CD4-positive, alpha-beta memory T cell (primary cell): ENCODE measurements around the gene ATP8B3. TPM values are rescaled to one million over a fixed set of nuclear protein-coding genes. Genes with fewer than 3 reads are reported as not detected.

Experiments
- CTCF ChIA-PET: fragments of 350-600 bp; sonication (Branson Sonifier 250); formaldehyde crosslinking; loops from one replicate; lab custom pipeline; 2021; ENCODE audit warnings: inconsistent platforms; ENCODE audit not compliant: partially characterized antibody; lab: Charles Lee
- POLR2A ChIA-PET: fragments of 350-600 bp; sonication (Branson Sonifier 250); formaldehyde crosslinking; loops from one replicate; lab custom pipeline; 2021; ENCODE audit not compliant: partially characterized antibody; lab: Charles Lee
- DNase-seq, 5 donors: peaks; one replicate each; pipeline versions ENCODE4 v3.0.0 to v3.0.0-alpha.2; 2020 to 2022; ENCODE audit warnings: mixed read lengths in 1 of 5
- H3K27ac ChIP-seq: one replicate; pipeline ENCODE4 v1.7.0; 2013; ENCODE audit warnings: low read depth, low read length
- H3K27me3 ChIP-seq: 2 replicates; pipeline ENCODE4 v1.7.0; 2013; ENCODE audit warnings: mild to moderate bottlenecking, low read length, moderate library complexity; ENCODE audit not compliant: insufficient read depth
- H3K36me3 ChIP-seq: 2 replicates; pipeline ENCODE4 v1.7.0; 2013; ENCODE audit warnings: mild to moderate bottlenecking, low read length, moderate library complexity; ENCODE audit not compliant: insufficient read depth
- H3K4me1 ChIP-seq: 2 replicates; pipeline ENCODE4 v1.7.0; 2013; ENCODE audit warnings: mild to moderate bottlenecking, low read length, moderate library complexity; ENCODE audit not compliant: insufficient read depth
- H3K4me3 ChIP-seq, 2 donors: one replicate each; pipeline ENCODE4 v1.7.0; 2013; ENCODE audit warnings: low read length in 2 of 2, mild to moderate bottlenecking in 1 of 2
- H3K9me3 ChIP-seq, 2 donors: one replicate each; pipeline ENCODE4 v1.7.0; 2013; ENCODE audit warnings: low read length in 2 of 2, control low read depth in 1 of 2; ENCODE audit not compliant: control insufficient read depth in 1 of 2
- H3K27ac Mint-ChIP-seq, 7 donors: one replicate each; pipeline ENCODE4 v1.8.0; 2020 to 2021; ENCODE audit warnings: mixed read lengths in 7 of 7, mild to moderate bottlenecking in 6 of 7, inconsistent platforms in 3 of 7, moderate library complexity in 3 of 7
- H3K27me3 Mint-ChIP-seq, 2 donors: one replicate each; pipeline ENCODE4 v1.8.0; 2020 to 2021; ENCODE audit warnings: mixed read lengths in 2 of 2
- H3K36me3 Mint-ChIP-seq, 2 donors: one replicate each; pipeline ENCODE4 v1.8.0; 2020 to 2021; ENCODE audit warnings: mixed read lengths in 2 of 2, inconsistent platforms in 1 of 2, mild to moderate bottlenecking in 1 of 2
- H3K4me1 Mint-ChIP-seq, 4 donors: one replicate each; pipeline ENCODE4 v1.8.0; 2020 to 2021; ENCODE audit warnings: mixed read lengths in 4 of 4, mild to moderate bottlenecking in 1 of 4
- H3K4me3 Mint-ChIP-seq, 8 donors: one replicate each; pipeline ENCODE4 v1.8.0; 2020 to 2021; ENCODE audit warnings: mixed read lengths in 8 of 8, mild to moderate bottlenecking in 7 of 8, moderate library complexity in 6 of 8, inconsistent platforms in 3 of 8
- H3K9me3 Mint-ChIP-seq, 8 donors: one replicate each; pipeline ENCODE4 v1.8.0; 2020 to 2021; ENCODE audit warnings: mixed read lengths in 8 of 8, mild to moderate bottlenecking in 5 of 8, inconsistent platforms in 3 of 8, moderate library complexity in 1 of 8
- intact Hi-C: fragments of 100-400 bp; cut with micrococcal nuclease; formaldehyde crosslinking; loops from one replicate; pipeline ENCODE4 v1.15.1; 2023
- microRNA-seq: library from miRNA; unstranded; fragments of <30 nt; microRNA quantifications from one replicate; pipeline ENCODE4 v1.2.0, GENCODE V29; 2021; ENCODE audit warnings: borderline replicate concordance, borderline number of aligned reads, borderline microRNAs expressed, mixed read lengths
- polyA plus RNA-seq, 2 donors: library from polyadenylated mRNA; unstranded; fragments of 300-500 nt; fragmentation: Illumina TruSeq; gene quantifications; one replicate each; pipeline ENCODE4 v1.2.3, GENCODE V29; 2021
- total RNA-seq, 2 experiments: library from RNA; stranded (reverse); gene quantifications; one replicate each; pipeline ENCODE4 v1.2.3, GENCODE V29; 2021

The ATP8B3 gene
- total and polyA plus RNA-seq, 4 experiments from 2014 or later = 0.73 to 5.5 (median 3.6) TPM

DNA sequence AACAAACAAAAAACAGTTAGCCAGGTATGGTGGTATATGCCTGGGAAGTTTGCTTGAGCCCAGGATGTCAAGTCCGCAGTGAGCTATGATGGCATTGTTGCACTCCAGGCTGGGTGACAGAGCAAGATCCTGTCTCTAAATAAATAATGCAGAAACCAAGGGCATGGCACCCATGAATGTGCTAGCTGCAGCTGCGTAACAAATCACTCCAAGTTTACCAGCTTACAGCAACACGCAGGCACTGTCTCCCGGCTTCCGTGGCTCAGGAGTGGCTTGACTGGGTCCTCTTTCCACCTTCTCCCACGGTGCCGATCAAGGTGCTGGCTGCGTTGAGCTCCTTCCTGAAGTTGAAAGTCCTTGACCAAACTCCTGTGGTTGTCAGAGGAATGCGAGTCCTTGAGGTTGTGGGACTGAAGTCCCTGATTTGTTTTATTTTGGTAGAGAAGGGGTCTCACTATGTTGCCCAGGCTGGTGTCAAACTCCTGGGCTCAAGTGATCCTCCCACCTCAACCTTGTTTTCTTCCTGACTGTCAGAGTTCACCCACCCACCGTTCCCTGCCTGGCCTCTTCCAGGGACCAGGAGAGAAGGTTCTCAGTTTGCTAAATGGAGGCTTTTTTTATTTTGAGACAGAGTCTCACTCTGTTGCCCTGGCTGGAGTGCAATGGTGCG lies 72.0 kb downstream of the ATP8B3 start:
- no peak overlapping the region for H3K4me3 Mint-ChIP-seq
- Histone ChIP-seq H3K27me3 (peaks cover 5% of the 10 kb centered on the region), H3K36me3 (no peaks in the 10 kb centered on the region), H3K4me3 (no peak overlapping the region), H3K27ac (no peak overlapping the region), H3K9me3 (no peaks in the 10 kb centered on the region), H3K4me1 (no peaks in the 10 kb centered on the region)
- DNase-seq = peak in 1 of 5 donors; percentile 8
- H3K27ac Mint-ChIP-seq = no peak overlapping the region
- peaks cover 0 to 6% (median 0%) of the 10 kb centered on the region in 8 donors for H3K9me3 Mint-ChIP-seq
- intact Hi-C loops = no loop called here
- no peaks in the 10 kb centered on the region for H3K4me1 Mint-ChIP-seq
- POLR2A ChIA-PET = no interaction called here
- H3K27me3 Mint-ChIP-seq = peaks cover 20 to 27% of the 10 kb centered on the region in 2 donors
- CTCF ChIA-PET = no interaction called here
- H3K36me3 Mint-ChIP-seq = no peaks in the 10 kb centered on the region

DNA sequence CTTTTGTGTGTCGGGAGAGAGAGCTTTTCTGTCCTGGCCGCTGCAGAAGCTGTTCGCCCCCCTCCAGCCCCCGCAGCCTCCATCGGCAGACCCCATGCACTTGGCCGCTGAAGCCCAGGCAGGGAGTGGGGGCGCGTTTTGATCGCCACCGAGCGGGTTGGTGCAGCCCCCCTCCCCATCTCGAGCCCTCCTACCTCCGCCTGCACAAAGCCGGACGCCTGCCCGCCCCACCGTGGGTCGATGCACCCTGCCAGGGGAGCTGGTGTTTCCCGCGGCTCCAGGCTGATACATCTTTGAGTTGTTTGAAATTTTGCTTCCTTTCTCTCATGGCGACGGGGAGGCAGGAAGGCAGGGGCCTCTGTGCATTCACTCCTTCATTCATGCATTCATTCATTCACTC lies 75.1 kb downstream of the ATP8B3 start:
- H3K4me1 ChIP-seq = no peaks in the 10 kb centered on the region
- Mint-ChIP-seq H3K27me3 (peaks cover 30 to 37% of the 10 kb centered on the region in 2 donors), H3K4me1 (no peaks in the 10 kb centered on the region), H3K36me3 (no peaks in the 10 kb centered on the region), H3K27ac (no peak overlapping the region), H3K9me3 (peaks cover 0 to 4% (median 0%) of the 10 kb centered on the region in 8 donors), H3K4me3 (no peak overlapping the region)
- intact Hi-C loops = no loop called here
- H3K36me3 ChIP-seq = no peaks in the 10 kb centered on the region
- POLR2A ChIA-PET = no interaction called here
- no peak overlapping the region for H3K27ac ChIP-seq
- no peaks in the 10 kb centered on the region for H3K9me3 ChIP-seq
- H3K4me3 ChIP-seq = no peak overlapping the region
- no peak for DNase-seq
- CTCF ChIA-PET = no interaction called here
- no peaks in the 10 kb centered on the region for H3K27me3 ChIP-seq

DNA sequence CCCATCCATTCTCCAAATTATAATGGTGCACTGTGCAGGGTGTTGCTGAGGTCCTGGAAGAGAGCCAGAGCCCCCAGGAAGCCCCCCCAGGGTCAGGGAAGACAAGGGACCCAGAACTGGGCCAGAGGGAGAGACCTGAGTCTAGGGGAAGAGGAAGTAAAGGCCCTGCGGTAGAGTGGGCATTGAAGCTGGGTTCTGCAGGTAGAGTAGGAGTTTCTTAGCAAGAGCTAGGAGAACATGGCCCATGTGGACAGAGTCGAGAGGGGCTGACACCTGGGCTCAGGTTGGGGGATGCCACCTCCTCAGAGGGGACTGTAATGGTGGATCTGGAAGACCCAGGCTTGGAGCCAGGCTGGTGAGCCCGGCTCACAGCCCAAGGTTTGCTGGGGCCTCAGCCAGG lies 75.8 kb downstream of the ATP8B3 start:
- Histone ChIP-seq H3K27ac (no peak overlapping the region), H3K4me3 (no peak overlapping the region), H3K9me3 (no peaks in the 10 kb centered on the region), H3K27me3 (no peaks in the 10 kb centered on the region), H3K4me1 (no peaks in the 10 kb centered on the region), H3K36me3 (no peaks in the 10 kb centered on the region)
- Mint-ChIP-seq H3K4me1 (no peaks in the 10 kb centered on the region), H3K27ac (no peak overlapping the region), H3K9me3 (peaks cover 0 to 4% (median 0%) of the 10 kb centered on the region in 8 donors), H3K36me3 (no peaks in the 10 kb centered on the region), H3K27me3 (peaks cover 30 to 36% of the 10 kb centered on the region in 2 donors), H3K4me3 (no peak overlapping the region)
- POLR2A ChIA-PET = no interaction called here
- CTCF ChIA-PET = no interaction called here
- DNase-seq = peak in 1 of 5 donors; percentile 15
- intact Hi-C loops = no loop called here

DNA sequence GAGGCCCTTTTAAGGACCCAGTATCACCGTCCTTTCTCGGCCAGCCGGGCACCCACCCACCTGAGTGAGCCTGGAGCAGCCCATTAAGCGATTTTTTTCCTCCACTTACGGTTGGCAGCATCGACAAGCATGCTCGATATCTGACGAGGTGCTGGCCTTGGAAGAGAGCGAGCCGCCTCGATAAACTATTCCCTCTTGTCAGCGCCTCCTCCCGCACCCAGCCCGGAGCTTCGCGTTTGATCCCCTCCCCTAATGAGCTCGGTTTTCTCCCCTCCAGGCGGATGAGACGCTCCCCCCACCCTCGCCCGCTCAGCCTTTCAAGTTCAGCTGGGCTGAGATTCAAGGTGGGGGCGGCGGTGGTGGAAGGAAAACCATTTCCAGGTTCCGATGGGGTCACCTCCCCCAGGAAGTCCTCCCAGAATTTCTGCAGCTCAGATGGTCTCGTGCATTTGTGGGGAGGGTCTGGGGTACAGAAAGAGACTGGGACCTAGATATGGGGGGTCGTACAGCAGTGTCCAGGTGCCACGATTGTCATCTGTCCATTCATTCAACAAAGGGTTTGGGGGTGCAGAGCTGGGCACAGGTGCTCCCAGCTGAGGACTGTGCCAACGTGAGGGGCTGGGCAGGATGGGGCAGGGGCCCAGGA lies 77.6 kb downstream of the ATP8B3 start:
- intact Hi-C loops = no loop called here
- no peaks in the 10 kb centered on the region for H3K36me3 Mint-ChIP-seq
- no peaks in the 10 kb centered on the region for H3K9me3 Mint-ChIP-seq
- ChIA-PET POLR2A (no interaction called here), CTCF (no interaction called here)
- peaks cover 25 to 36% of the 10 kb centered on the region in 2 donors for H3K27me3 Mint-ChIP-seq
- no peak for DNase-seq
- no peaks in the 10 kb centered on the region for H3K27me3 ChIP-seq
- no peak overlapping the region for H3K27ac Mint-ChIP-seq
- H3K9me3 ChIP-seq = no peaks in the 10 kb centered on the region
- no peak overlapping the region for H3K27ac ChIP-seq
- no peaks in the 10 kb centered on the region for H3K4me1 Mint-ChIP-seq
- H3K36me3 ChIP-seq = no peaks in the 10 kb centered on the region
- H3K4me3 Mint-ChIP-seq = no peak overlapping the region
- H3K4me1 ChIP-seq = no peaks in the 10 kb centered on the region
- no peak overlapping the region for H3K4me3 ChIP-seq

Small RNA genes within 50 kb of the gene (microRNA-seq; reads per million reads assigned to microRNA genes)
- not detected for gene MIR1909

Other genes starting within 250 kb of the ATP8B3 start
- gene MEX3D, start 244.0 kb downstream of the ATP8B3 start, total RNA-seq = 1 to 10 TPM; 4.5 to 4.9 TPM
- gene MEX3D, start 244.0 kb downstream of the ATP8B3 start, polyA plus RNA-seq = under 1 TPM in 1 of 2 donors, not detected in 1; 0.16 TPM
- 10 to 100 TPM; 56.9 to 62.8 TPM for gene MBD3, start 219.4 kb downstream of the ATP8B3 start, total RNA-seq
- gene MBD3, start 219.4 kb downstream of the ATP8B3 start, polyA plus RNA-seq = 10 to 100 TPM in 1 of 2 donors, 1 to 10 TPM in 1; 3.9 to 12.2 TPM
- gene UQCR11, start 206.8 kb downstream of the ATP8B3 start, total RNA-seq = 100 to 1,000 TPM; 157 to 158 TPM
- gene UQCR11, start 206.8 kb downstream of the ATP8B3 start, polyA plus RNA-seq = 100 to 1,000 TPM; 623 to 668 TPM
- 10 to 100 TPM; 72.0 to 75.7 TPM for gene TCF3, start 159.7 kb downstream of the ATP8B3 start, total RNA-seq
- gene TCF3, start 159.7 kb downstream of the ATP8B3 start, polyA plus RNA-seq = 10 to 100 TPM in 1 of 2 donors, 1 to 10 TPM in 1; 1.8 to 13.3 TPM
- gene ONECUT3, start 58.8 kb downstream of the ATP8B3 start, total RNA-seq = not detected
- gene ONECUT3, start 58.8 kb downstream of the ATP8B3 start, polyA plus RNA-seq = not detected
- 10 to 100 TPM; 57.1 to 57.3 TPM for gene REXO1, start 36.2 kb upstream of the ATP8B3 start, total RNA-seq
- 10 to 100 TPM in 1 of 2 donors, 1 to 10 TPM in 1; 1.5 to 11.9 TPM for gene REXO1, start 36.2 kb upstream of the ATP8B3 start, polyA plus RNA-seq
- gene KLF16, start 51.3 kb upstream of the ATP8B3 start, total RNA-seq = 10 to 100 TPM; 17.9 to 19.3 TPM
- gene KLF16, start 51.3 kb upstream of the ATP8B3 start, polyA plus RNA-seq = 1 to 10 TPM in 1 of 2 donors, under 1 TPM in 1; 0.39 to 1.3 TPM
- gene ABHD17A, start 73.2 kb upstream of the ATP8B3 start, total RNA-seq = 100 to 1,000 TPM; 106 to 109 TPM
- 100 to 1,000 TPM; 138 to 204 TPM for gene ABHD17A, start 73.2 kb upstream of the ATP8B3 start, polyA plus RNA-seq
- gene ADAT3, start 93.1 kb upstream of the ATP8B3 start, total RNA-seq = 1 to 10 TPM; 3.7 to 4.9 TPM
- 1 to 10 TPM; 1.4 to 3.9 TPM for gene ADAT3, start 93.1 kb upstream of the ATP8B3 start, polyA plus RNA-seq
- 10 to 100 TPM; 23.4 to 29.1 TPM for gene SCAMP4, start 93.1 kb upstream of the ATP8B3 start, total RNA-seq
- 10 to 100 TPM in 1 of 2 donors, 1 to 10 TPM in 1; 9.8 to 15.5 TPM for gene SCAMP4, start 93.1 kb upstream of the ATP8B3 start, polyA plus RNA-seq
- gene CSNK1G2, start 128.9 kb upstream of the ATP8B3 start, total RNA-seq = 100 to 1,000 TPM; 142 to 144 TPM
- gene CSNK1G2, start 128.9 kb upstream of the ATP8B3 start, polyA plus RNA-seq = 10 to 100 TPM; 11.3 to 56.7 TPM
- gene BTBD2, start 203.4 kb upstream of the ATP8B3 start, total RNA-seq = 10 to 100 TPM; 52.2 to 59.4 TPM
- gene BTBD2, start 203.4 kb upstream of the ATP8B3 start, polyA plus RNA-seq = 1 to 10 TPM; 2.8 to 6.6 TPM
- gene MKNK2, start 239.0 kb upstream of the ATP8B3 start, total RNA-seq = 100 to 1,000 TPM; 194 to 195 TPM
- gene MKNK2, start 239.0 kb upstream of the ATP8B3 start, polyA plus RNA-seq = 10 to 100 TPM; 24.1 to 63.9 TPM